Right lobe of liver (tissue), 6 donors: ENCODE data around the gene TIMP4. TPM values are rescaled to one million over a fixed set of nuclear protein-coding genes. Genes with fewer than 3 reads are reported as not detected.
A peak's percentile ranks its signal among the peaks of the same experiment; 100 is the strongest.

Source experiments
- ATAC-seq, 4 donors: fragments of 200-7000 bp; cut with Tn5 transposase; one replicate each; pipeline ENCODE4 v1.9.1; 2020; ENCODE audit warnings: mild to moderate bottlenecking in 4 of 4, moderate library complexity in 4 of 4
- DNase-seq, 3 donors: peaks; one replicate each; pipeline ENCODE4 v3.0.0-alpha.2; 2020
- H3K27ac ChIP-seq, 3 donors: fragments of 200-600 bp; one replicate each; pipeline ENCODE4 v1.8.0; 2022
- H3K27me3 ChIP-seq, 2 donors: fragments of 200-600 bp; one replicate each; pipeline ENCODE4 v1.8.0; 2022
- H3K36me3 ChIP-seq, 4 donors: fragments of 200-600 bp; sonication (generic) in 1 of 4; one replicate each; pipeline versions ENCODE4 v1.5.1 to v1.8.0; 2017 to 2022; ENCODE audit warnings: control low read depth in 1 of 4
- H3K4me1 ChIP-seq, 4 donors: fragments of 200-600 bp; sonication (generic) in 1 of 4; one replicate each; pipeline versions ENCODE4 v1.5.1 to v1.8.0; 2017 to 2022; ENCODE audit warnings: control low read depth in 1 of 4
- H3K4me3 ChIP-seq, 3 donors: fragments of 200-600 bp; one replicate each; pipeline ENCODE4 v1.8.0; 2022
- H3K9me3 ChIP-seq, 4 donors: fragments of 200-600 bp; sonication (generic) in 1 of 4; one replicate each; pipeline versions ENCODE4 v1.5.1 to v1.8.0; 2017 to 2022; ENCODE audit warnings: control low read depth in 1 of 4
- POLR2A ChIP-seq: fragments of 450-650 bp; IDR thresholded peaks from one replicate; pipeline ENCODE4 v1.6.1; 2017; ENCODE audit warnings: antibody characterized with exemption, mild to moderate bottlenecking
- WGBS: methylation state at CpG from one replicate; pipeline ENCODE4 v1.1.6; 2018; ENCODE audit warnings: low coverage, low lambda C conversion rate; ENCODE audit not compliant: insufficient coverage; ENCODE audit errors: missing lambda C conversion rate; 5-methylcytosine and 5-hydroxymethylcytosine counted together
- intact Hi-C, 2 donors: fragments of 100-400 bp; cut with DNase I; formaldehyde crosslinking; loops; one replicate each; pipeline versions ENCODE4 v1.11.2 to v1.14.1; 2022
- total RNA-seq, 6 experiments: library from RNA; depleted of rRNA in 2 of 6; stranded (reverse); fragments of >200 nt in 2 of 6; fragmentation: NEBNext Ultra II Directional in 3 of 6; extraction: Animal tissue kit (Norgen Biotek cat#: 25700) in 3 of 6; gene quantifications; one replicate each; pipeline versions ENCODE4 v1.1.0 to v1.2.4, GENCODE V29; 2016 to 2023
- TF ChIP-seq, protein P1 (sequence below), 4 donors: fragments of 200-600 bp in 3 of 4; fragments of 450-650 bp in 1 of 4; IDR thresholded peaks; one replicate each; pipeline versions ENCODE4 v1.5.1 to v1.8.0; 2016 to 2022; ENCODE audit warnings: antibody characterized with exemption in 4 of 4, mild to moderate bottlenecking in 2 of 4
- donor health status: DM: no; HTN: yes; CAD: no.
- donor health status: DM: no; HTN: no; CAD: no.
- donor health status: DM: no; HTN: no; CAD: no.
- donor health status: DM: no; HTN: yes; CAD: no.
- donor health status: DM: no; HTN: yes; CAD: no.

The TIMP4 gene
- total RNA-seq, 6 experiments from 2014 or later = 0.35 to 2.2 (median 0.66) TPM; not detected in 1

DNA sequence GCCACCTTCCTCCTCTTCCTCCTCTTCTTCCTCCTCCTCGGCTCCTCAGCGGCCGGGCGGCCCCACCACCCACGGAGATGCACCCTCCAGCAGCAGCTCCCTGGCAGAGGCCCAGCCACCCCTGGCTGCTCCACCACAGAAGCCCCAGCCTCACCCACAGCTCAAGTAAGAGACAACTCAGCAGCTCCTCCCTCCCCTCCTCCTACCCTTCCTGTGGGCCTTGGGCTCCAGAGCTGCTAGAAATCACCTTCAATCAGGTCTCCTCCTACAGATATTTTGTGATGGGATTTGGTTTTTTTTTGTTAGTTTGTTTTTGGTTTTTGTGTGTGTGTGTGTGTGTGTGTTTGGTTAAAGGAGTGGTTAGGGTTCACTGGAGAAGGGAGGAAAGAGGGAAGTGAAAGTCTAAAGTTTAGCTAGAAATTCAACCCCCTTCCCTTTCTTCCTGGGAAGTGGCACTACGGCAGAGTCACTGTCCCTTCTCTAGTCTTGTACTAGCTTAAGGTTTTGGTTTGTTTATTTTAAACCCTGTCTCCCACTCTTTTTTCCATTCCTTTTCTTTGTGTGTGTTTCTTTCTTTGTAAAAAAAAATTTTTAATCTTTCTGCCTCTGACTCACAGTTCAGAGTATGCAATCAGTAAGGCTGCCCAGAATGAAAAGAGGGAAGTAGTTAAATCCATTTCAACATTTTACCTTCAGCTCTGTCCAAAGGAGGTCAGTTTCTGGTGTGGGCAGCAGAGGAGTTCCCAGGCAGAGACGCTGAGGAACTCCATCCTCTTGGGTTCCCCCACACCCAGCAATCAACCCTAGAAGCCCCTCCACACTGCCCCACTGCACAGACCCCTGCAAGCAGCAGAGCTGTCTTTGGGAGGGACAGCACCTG, 29.0 kb upstream of the TIMP4 start:
- Histone ChIP-seq H3K4me1 (no peaks in the 10 kb centered on the region), H3K9me3 (no peaks in the 10 kb centered on the region), H3K27me3 (no peaks in the 10 kb centered on the region), H3K4me3 (no peak overlapping the region), H3K36me3 (no peaks in the 10 kb centered on the region), H3K27ac (peak overlapping the region in 1 of 3 donors; percentile 11)
- WGBS = 56% methylated on average over 3 of the region's 7 CpGs
- peak; percentile 49 to 70 (median 62) for ATAC-seq
- DNase-seq = peak; percentile 58 to 69 (median 59)
- TF ChIP-seq POLR2A = no peak
- TF ChIP-seq, protein P1, sequence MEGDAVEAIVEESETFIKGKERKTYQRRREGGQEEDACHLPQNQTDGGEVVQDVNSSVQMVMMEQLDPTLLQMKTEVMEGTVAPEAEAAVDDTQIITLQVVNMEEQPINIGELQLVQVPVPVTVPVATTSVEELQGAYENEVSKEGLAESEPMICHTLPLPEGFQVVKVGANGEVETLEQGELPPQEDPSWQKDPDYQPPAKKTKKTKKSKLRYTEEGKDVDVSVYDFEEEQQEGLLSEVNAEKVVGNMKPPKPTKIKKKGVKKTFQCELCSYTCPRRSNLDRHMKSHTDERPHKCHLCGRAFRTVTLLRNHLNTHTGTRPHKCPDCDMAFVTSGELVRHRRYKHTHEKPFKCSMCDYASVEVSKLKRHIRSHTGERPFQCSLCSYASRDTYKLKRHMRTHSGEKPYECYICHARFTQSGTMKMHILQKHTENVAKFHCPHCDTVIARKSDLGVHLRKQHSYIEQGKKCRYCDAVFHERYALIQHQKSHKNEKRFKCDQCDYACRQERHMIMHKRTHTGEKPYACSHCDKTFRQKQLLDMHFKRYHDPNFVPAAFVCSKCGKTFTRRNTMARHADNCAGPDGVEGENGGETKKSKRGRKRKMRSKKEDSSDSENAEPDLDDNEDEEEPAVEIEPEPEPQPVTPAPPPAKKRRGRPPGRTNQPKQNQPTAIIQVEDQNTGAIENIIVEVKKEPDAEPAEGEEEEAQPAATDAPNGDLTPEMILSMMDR (IDR thresholded peaks at IDR 0.05) = no peak
- intact Hi-C loops = no loop called here

DNA sequence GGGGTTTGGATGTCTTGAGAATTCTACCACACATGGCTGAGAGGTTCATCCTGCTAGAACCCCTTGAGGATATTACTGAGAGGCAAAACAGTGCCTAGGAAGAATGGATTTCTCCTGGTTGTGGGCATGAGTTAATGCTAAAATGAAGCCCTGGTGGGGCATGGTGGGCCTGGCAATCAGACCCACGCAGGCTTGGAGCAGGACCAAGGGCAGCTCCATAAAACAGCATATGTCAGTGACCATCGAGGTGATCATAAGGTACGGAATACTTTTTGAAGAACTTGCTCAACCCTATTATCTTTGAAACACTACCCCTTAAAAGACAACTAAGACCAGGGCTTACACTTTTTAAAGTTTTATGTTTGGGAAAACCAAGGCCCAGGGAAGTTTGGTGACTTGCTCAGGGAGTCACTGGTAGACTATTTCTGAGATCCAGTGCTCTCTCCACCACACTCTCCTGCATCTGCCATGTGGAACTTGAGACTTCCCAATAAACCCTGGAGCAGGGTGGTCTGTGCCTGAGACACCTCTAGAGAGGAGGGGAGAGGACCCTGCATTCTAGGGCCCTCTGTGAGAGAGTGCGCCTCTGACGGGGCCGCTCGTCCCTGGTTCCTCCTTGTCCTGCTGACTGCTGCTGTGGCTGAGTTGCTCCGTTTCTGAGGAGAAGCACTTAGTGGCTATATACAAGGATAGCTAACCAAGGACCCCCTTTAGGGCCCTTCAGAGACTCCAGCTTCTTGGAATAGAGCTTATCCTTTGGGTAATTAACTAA, 28.0 kb upstream of the TIMP4 start:
- Histone ChIP-seq H3K27ac (peak overlapping the region in 1 of 3 donors; percentile 11), H3K9me3 (no peaks in the 10 kb centered on the region), H3K27me3 (no peaks in the 10 kb centered on the region), H3K4me3 (no peak overlapping the region), H3K4me1 (no peaks in the 10 kb centered on the region), H3K36me3 (no peaks in the 10 kb centered on the region)
- ATAC-seq (peak in 3 of 4 donors; percentile 27 to 47 (median 31)), DNase-seq (no peak)
- 80% methylated on average over 3 of the region's 8 CpGs for WGBS
- TF ChIP-seq, protein P1 (IDR thresholded peaks at IDR 0.05) = no peak
- no peak for TF ChIP-seq POLR2A
- intact Hi-C loops = no loop called here

DNA sequence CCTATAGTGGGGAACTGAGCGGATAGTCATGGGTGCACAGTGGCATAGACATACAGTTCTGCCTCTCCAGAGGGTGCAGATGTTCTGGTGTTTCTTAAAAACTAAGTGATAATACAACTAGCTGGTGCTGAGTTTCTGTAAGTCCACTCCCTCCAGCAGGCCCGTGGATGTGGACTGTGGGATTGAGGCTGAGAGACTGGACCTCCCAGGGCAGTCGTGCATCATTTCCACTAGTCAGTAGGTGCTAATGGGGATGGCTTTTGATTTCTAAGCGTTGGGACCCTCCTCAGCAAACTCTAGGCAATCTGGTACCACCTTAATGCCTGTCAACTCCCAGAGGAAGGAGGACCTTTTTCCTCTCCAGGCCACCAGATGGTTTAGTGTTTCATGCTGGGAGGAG, 27.3 kb upstream of the TIMP4 start:
- 74% methylated on average over 3 of the region's 4 CpGs for WGBS
- intact Hi-C loops = no loop called here

DNA sequence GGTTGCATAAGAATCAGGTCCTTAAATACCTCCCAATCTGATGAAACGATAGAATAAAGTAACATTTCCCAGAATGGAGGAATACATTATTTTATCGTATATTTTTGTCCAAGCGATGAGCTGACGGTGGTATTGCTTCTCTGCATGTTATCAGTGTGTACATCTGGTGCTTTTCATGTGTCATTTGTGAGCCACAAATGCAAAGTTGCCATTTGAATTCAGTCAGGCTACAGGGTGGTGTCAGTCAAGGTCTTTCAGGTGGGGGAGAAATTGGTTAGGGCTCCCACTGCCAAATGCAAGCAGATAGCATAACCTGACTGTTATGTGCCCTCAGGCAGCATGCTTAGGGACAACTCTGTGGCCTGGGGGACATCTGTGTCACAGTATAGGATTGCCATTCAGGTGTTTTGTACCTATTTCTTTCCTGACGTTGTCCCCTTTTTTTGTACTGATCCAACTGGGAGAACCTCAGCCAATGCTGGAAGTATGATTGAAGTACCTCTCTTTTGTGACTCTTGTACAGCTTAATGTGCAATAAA, 26.5 kb upstream of the TIMP4 start:
- H3K27me3 ChIP-seq = no peaks in the 10 kb centered on the region
- H3K9me3 ChIP-seq = no peaks in the 10 kb centered on the region
- TF ChIP-seq POLR2A = no peak
- TF ChIP-seq, protein P1 (IDR thresholded peaks at IDR 0.05) = no peak
- intact Hi-C loops = no loop called here
- no peaks in the 10 kb centered on the region for H3K36me3 ChIP-seq
- ATAC-seq (no peak), DNase-seq (no peak)
- no peak overlapping the region for H3K4me3 ChIP-seq
- 87% methylated on average over 5 of the region's 5 CpGs for WGBS
- no peaks in the 10 kb centered on the region for H3K4me1 ChIP-seq
- no peak overlapping the region for H3K27ac ChIP-seq

More for the DNA sequence above, 27.3 kb upstream of the TIMP4 start:
- no peak for DNase-seq
- no peak overlapping the region for H3K27ac ChIP-seq
- H3K36me3 ChIP-seq = no peaks in the 10 kb centered on the region
- H3K9me3 ChIP-seq = no peaks in the 10 kb centered on the region
- H3K27me3 ChIP-seq = no peaks in the 10 kb centered on the region
- no peak for ATAC-seq
- H3K4me3 ChIP-seq = no peak overlapping the region
- TF ChIP-seq, protein P1 (IDR thresholded peaks at IDR 0.05) = no peak
- no peaks in the 10 kb centered on the region for H3K4me1 ChIP-seq
